Measurements from ENCODE around the gene NEURL3.
"Not testable (repeated sequence)": the region's sequence is repeated elsewhere in the genome, so short reads cannot be mapped to it uniquely, and the experiment has no call there.

Gene NEURL3

DNA sequence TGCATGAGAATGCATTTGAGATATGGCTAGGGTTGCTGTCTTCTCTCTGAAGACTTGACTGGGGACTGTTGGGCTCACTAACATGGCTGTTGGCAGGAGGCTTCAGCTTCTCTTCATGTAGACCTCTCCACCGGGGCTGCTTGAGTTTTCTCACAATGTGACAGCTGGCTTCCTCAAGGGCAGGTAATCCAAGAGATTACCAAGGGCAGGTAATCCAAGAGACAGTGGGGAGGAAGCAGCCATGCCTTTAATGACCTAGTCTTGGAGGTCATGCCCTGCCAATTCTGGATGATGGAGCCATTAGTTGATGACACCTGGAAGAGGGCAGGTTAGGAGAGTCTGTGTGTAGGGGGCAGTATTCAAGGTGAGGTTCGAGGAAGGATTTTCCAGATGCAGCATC is 40.5 kb downstream of the NEURL3 start:
- H3K4me3 ChIP-seq (ENCODE audit: low read depth, low read length), result no peak overlapping the region
- TF ChIP-seq, protein P1, sequence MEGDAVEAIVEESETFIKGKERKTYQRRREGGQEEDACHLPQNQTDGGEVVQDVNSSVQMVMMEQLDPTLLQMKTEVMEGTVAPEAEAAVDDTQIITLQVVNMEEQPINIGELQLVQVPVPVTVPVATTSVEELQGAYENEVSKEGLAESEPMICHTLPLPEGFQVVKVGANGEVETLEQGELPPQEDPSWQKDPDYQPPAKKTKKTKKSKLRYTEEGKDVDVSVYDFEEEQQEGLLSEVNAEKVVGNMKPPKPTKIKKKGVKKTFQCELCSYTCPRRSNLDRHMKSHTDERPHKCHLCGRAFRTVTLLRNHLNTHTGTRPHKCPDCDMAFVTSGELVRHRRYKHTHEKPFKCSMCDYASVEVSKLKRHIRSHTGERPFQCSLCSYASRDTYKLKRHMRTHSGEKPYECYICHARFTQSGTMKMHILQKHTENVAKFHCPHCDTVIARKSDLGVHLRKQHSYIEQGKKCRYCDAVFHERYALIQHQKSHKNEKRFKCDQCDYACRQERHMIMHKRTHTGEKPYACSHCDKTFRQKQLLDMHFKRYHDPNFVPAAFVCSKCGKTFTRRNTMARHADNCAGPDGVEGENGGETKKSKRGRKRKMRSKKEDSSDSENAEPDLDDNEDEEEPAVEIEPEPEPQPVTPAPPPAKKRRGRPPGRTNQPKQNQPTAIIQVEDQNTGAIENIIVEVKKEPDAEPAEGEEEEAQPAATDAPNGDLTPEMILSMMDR (IDR thresholded peaks at IDR 0.05; ENCODE audit: insufficient read depth, low read length, missing control alignments), result no peak
- CTCF ChIA-PET, result no interaction called here
- POLR2A ChIA-PET, result no interaction called here
- DNase-seq (ENCODE audit: low read depth, low spot score), result no peak

DNA sequence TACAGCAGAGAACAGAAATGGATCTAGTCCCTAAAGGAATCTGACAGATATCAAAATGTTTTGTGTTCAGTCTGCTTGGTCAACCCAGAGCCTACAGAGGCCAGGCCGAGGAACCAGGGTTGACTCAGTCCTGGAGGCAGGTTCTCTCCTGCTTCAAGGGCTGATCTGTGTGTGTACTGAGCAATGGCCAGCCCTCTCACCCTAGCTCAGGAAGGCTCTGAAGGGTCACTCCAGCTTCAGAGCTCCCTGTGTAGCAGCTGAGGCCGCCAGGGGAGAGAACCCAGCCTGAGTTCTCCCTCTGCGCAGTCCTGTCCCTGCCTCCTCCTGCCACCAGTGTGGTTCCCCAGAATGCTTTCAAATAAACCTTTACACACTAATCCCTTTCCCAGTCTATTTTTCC is 41.1 kb downstream of the NEURL3 start:
- DNase-seq (ENCODE audit: low read depth, low spot score), result no peak
- ChIA-PET CTCF (no interaction called here), POLR2A (no interaction called here)
- TF ChIP-seq, protein P1 (IDR thresholded peaks at IDR 0.05; ENCODE audit: insufficient read depth, low read length, missing control alignments), result no peak
- no peak overlapping the region for H3K4me3 ChIP-seq (ENCODE audit: low read depth, low read length)

DNA sequence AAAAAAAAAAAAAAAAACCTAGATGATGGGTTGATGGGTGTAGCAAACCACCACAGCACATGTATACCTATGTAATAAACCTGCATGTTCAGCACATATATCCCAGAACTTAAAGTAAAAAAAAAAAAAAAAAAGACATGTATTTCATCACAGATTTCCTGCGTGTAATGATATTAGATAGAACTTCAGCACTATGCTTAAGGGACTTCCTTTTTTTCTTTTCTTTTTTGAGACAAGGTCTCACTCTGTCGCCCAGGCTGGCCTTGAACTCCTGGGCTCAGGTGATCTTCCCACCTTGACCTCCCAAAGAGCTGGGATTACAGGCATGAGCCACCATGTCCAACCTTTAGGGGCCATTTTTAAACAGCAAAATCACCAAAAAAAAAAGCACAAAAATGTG is 42.0 kb downstream of the NEURL3 start:
- CTCF ChIA-PET, result no interaction called here
- H3K4me3 ChIP-seq (ENCODE audit: low read depth, low read length), result no peak overlapping the region
- TF ChIP-seq, protein P1 (IDR thresholded peaks at IDR 0.05; ENCODE audit: insufficient read depth, low read length, missing control alignments), result no peak
- POLR2A ChIA-PET, result no interaction called here
- DNase-seq (ENCODE audit: low read depth, low spot score), result no peak

DNA sequence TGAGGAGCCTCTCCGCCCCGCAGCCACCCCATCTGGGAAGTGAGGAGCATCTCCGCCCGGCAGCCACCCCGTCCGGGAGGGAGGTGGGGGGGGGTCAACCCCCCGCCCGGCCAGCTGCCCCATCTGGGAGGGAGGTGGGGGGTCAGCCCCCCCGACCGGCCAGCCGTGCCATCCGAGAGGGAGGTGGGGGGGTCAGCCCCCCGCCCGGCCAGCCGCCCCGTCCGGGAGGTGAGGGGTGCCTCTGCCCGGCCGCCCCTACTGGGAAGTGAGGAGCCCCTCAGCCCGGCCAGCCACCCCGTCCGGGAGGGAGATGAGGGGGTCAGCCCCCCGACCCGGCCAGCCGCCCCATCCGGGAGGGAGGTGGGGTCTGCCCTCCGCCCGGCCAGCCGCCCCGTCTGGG is 43.5 kb downstream of the NEURL3 start:
- CTCF ChIA-PET; H3K4me3 ChIP-seq (ENCODE audit: low read depth, low read length); DNase-seq (ENCODE audit: low read depth, low spot score); POLR2A ChIA-PET: not testable (repeated sequence)

DNA sequence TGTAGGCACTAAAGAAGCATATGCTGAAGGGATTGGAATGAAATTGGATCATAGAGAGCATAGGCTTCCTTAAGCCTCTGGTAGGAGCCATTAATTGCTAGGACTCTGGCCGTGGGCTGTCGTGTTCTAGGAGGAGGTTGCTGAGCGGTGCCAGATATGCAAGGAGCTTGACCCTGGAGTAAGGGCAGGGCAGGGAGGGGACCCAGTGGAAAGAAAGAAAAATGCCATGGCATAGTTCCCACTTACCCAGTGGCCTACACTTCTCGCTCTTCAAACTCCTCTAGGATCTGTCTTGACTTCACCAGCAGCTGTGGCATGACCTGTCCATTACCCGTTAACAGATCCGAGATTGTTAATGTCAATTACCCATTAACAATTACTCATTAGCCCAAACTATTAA is 53.1 kb downstream of the NEURL3 start:
- ChIA-PET POLR2A (no interaction called here), CTCF (interaction anchor here (0.8 kb wide), 1 partner anchor 56 kb away, joined by 3 read pairs; no protein-coding TSS in a partner anchor)
- DNase-seq (ENCODE audit: low read depth, low spot score), result no peak
- TF ChIP-seq, protein P1 (IDR thresholded peaks at IDR 0.05; ENCODE audit: insufficient read depth, low read length, missing control alignments), result no peak
- H3K4me3 ChIP-seq (ENCODE audit: low read depth, low read length), result no peak overlapping the region

DNA sequence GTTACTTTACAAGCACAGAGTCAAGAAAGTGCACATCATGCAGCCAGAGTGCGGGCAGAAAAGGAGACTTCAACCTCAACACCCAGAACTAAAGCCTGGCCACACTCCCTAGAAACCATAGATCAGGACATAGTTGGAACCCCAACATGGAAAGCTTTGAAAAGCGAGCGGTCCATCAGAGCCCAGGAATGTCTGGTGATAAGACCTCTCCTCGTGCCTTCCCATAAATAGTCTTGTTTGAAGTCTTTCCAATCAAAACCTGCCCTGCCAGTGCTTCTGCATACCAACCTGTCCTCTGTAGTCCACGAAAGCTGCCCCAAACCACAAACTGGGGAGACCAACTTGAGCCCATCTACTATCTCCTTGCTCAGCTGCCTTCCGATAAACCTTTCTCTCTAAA is 55.5 kb downstream of the NEURL3 start:
- POLR2A ChIA-PET, result no interaction called here
- TF ChIP-seq, protein P1 (IDR thresholded peaks at IDR 0.05; ENCODE audit: insufficient read depth, low read length, missing control alignments), result no peak

DNA sequence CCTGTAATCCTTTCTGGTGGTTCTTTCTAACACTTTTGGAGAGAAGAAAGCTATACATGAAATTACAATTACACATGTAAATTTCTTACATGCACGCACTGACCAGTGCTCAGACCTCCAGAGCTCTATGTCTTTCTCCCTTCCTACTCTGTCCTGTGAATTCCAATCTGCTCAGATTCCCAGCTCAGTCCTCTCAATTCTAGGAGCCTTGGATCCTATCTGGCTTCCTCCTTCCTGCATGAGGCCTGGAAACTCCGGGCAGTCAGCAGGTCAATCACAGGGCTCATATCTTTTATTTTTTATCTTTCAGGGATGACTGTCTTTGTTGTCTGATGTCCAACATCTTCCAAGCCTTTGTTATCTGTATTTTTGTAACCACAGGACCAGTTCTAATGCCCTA is 56.0 kb downstream of the NEURL3 start:
- TF ChIP-seq, protein P1 (IDR thresholded peaks at IDR 0.05; ENCODE audit: insufficient read depth, low read length, missing control alignments), result no peak
- DNase-seq (ENCODE audit: low read depth, low spot score), result no peak
- ChIA-PET POLR2A (no interaction called here), CTCF (interaction anchor here (2.6 kb wide), 1 partner anchor 41 kb away, joined by 10 read pairs; no protein-coding TSS in a partner anchor)
- no peak overlapping the region for H3K4me3 ChIP-seq (ENCODE audit: low read depth, low read length)

More for the DNA sequence above, 55.5 kb downstream of the NEURL3 start:
- no peak overlapping the region for H3K4me3 ChIP-seq (ENCODE audit: low read depth, low read length)
- no peak for DNase-seq (ENCODE audit: low read depth, low spot score)
- CTCF ChIA-PET, result interaction anchor here (2.6 kb wide), 1 partner anchor 42 kb away, joined by 10 read pairs; no protein-coding TSS in a partner anchor
